GM12878 (cell line): ENCODE data around the gene IFT81. TPM values are rescaled to one million over a fixed set of nuclear protein-coding genes. Genes with fewer than 3 reads are reported as not detected.
A peak's percentile ranks its signal among the peaks of the same experiment; 100 is the strongest.

Experiments used
- ATAC-seq: fragments of 200-7000 bp; cut with Tn5 transposase; 3 replicates; pipeline ENCODE4 v1.9.1; 2020; ENCODE audit warnings: mild to moderate bottlenecking, moderate library complexity
- BruUV-seq: library from RNA; stranded (reverse); fragments of 400-500 nt; replicated peaks from 2 replicates; lab custom pipeline; 2021; lab: Mats Ljungman, UMichigan
- CTCF ChIA-PET: fragments of 300-600 bp; sonication (Branson Sonifier 250); formaldehyde crosslinking; extraction: SDS; loops from one replicate; lab custom pipeline; 2021; ENCODE audit warnings: inconsistent platforms; lab: Yijun Ruan, JAX
- POLR2A ChIA-PET: fragments of 350-600 bp; formaldehyde crosslinking; extraction: SDS; loops from one replicate; lab custom pipeline; 2021; ENCODE audit warnings: inconsistent platforms; lab: Charles Lee
- RAD21 ChIA-PET: fragments of 300-600 bp; sonication (Branson Sonifier 250); formaldehyde crosslinking; loops from one replicate; lab custom pipeline; 2023; ENCODE audit warnings: antibody characterized with exemption; ENCODE audit not compliant: unreplicated experiment; lab: Charles Lee
- SMC1A ChIA-PET: fragments of 300-600 bp; sonication (Branson Sonifier 250); formaldehyde crosslinking; loops from one replicate; lab custom pipeline; 2023; ENCODE audit not compliant: unreplicated experiment, uncharacterized antibody; lab: Charles Lee
- DNase-seq: peaks from one replicate; pipeline ENCODE4 v3.0.0-alpha.2; 2011; ENCODE audit warnings: low read depth, low spot score
- FAIRE-seq: peaks from 3 replicates; lab custom pipeline; 2011; peaks lifted over from hg19 to GRCh38; lab: Jason Lieb, UNC
- H2AFZ ChIP-seq: 2 replicates; pipeline ENCODE4 v1.6.0; 2011; ENCODE audit warnings: low read depth, low read length, control low read depth; ENCODE audit not compliant: control insufficient read depth
- H3K27ac ChIP-seq: 2 replicates; pipeline ENCODE4 v1.5.1; 2011; ENCODE audit warnings: control low read depth; ENCODE audit not compliant: control insufficient read depth, insufficient read depth
- H3K27me3 ChIP-seq, 2 experiments: replicated peaks in 1 of 2; 2 replicates each; pipeline versions ENCODE4 v1.6.0 to v1.6.1; 2011; ENCODE audit warnings: low read length in 1 of 2; ENCODE audit not compliant: control insufficient read depth in 2 of 2, insufficient read depth in 2 of 2
- H3K36me3 ChIP-seq, 2 experiments: 2 replicates each; pipeline ENCODE4 v1.5.1; 2011; ENCODE audit warnings: low read length in 1 of 2; ENCODE audit not compliant: control insufficient read depth in 2 of 2, insufficient read depth in 2 of 2
- H3K4me1 ChIP-seq: 2 replicates; pipeline ENCODE4 v1.6.1; 2011; ENCODE audit warnings: mild to moderate bottlenecking, low read length, moderate library complexity, mixed read lengths; ENCODE audit not compliant: control insufficient read depth, insufficient read depth
- H3K4me2 ChIP-seq: 2 replicates; pipeline ENCODE4 v1.6.0; 2011; ENCODE audit warnings: control low read depth; ENCODE audit not compliant: control insufficient read depth, insufficient read depth
- H3K4me3 ChIP-seq: fragments of 200-600 bp; sonication (generic); 2 replicates; pipeline ENCODE4 v1.5.1; 2016
- H3K79me2 ChIP-seq: 2 replicates; pipeline ENCODE4 v1.6.0; 2011; ENCODE audit warnings: low read length; ENCODE audit not compliant: control insufficient read depth, insufficient read depth
- H3K9ac ChIP-seq: 2 replicates; pipeline ENCODE4 v1.8.0; 2011; ENCODE audit warnings: low read length, control low read depth, mixed read lengths; ENCODE audit not compliant: control insufficient read depth, insufficient read depth
- H3K9me3 ChIP-seq: replicated peaks from 3 replicates; pipeline ENCODE4 v1.5.1; 2011; ENCODE audit warnings: mild to moderate bottlenecking, low read length; ENCODE audit not compliant: control insufficient read depth, insufficient read depth
- H4K20me1 ChIP-seq: 2 replicates; pipeline ENCODE4 v1.6.0; 2011; ENCODE audit not compliant: control insufficient read depth, insufficient read depth
- EGR1 ChIP-seq, 2 experiments: IDR thresholded peaks; 1 replicate in 1 of 2; 2 replicates in 1 of 2; pipeline ENCODE4 v1.6.1; 2011 to 2012; ENCODE audit warnings: low read depth in 2 of 2, low read length in 2 of 2, borderline replicate concordance in 1 of 2, mild to moderate bottlenecking in 1 of 2, moderate library complexity in 1 of 2
- ETV6 ChIP-seq, 2 experiments: fragments of 450-650 bp in 1 of 2; IDR thresholded peaks in 1 of 2; conservative IDR thresholded peaks in 1 of 2; 2 replicates each; pipeline ENCODE4 v1.6.1; 2014; ENCODE audit warnings: antibody characterized with exemption in 1 of 2, borderline replicate concordance in 1 of 2, low read depth in 1 of 2, mild to moderate bottlenecking in 1 of 2, moderate library complexity in 1 of 2
- LARP7 ChIP-seq: fragments of 450-650 bp; IDR thresholded peaks from 2 replicates; pipeline ENCODE4 v1.6.1; 2017; ENCODE audit warnings: mild to moderate bottlenecking
- RELA ChIP-seq: fragments of 450-650 bp; IDR thresholded peaks from 2 replicates; pipeline ENCODE4 v1.8.0; 2014; ENCODE audit warnings: borderline replicate concordance; ENCODE audit not compliant: partially characterized antibody
- WGBS: methylation state at CpG from one replicate; pipeline ENCODE4 v1.1.6; 2016; ENCODE audit warnings: low lambda C conversion rate; ENCODE audit not compliant: insufficient replicate concordance, insufficient coverage; ENCODE audit errors: missing lambda C conversion rate; 5-methylcytosine and 5-hydroxymethylcytosine counted together
- in situ Hi-C: fragments of 300-500 bp; cut with MboI; formaldehyde crosslinking; loops from 9 replicates; pipeline ENCODE4 v1.14.3; 2018; ENCODE audit warnings: mixed read lengths
- intact Hi-C: fragments of 100-400 bp; cut with micrococcal nuclease; formaldehyde crosslinking; loops from one replicate; pipeline ENCODE4 v1.14.2; 2022; ENCODE audit not compliant: unreplicated experiment
- polyA plus RNA-seq, 11 experiments: library from polyadenylated mRNA; depleted of rRNA in 4 of 11; unstranded in 6 of 11; stranded (reverse) in 5 of 11; fragments of >200 nt; fragmentation: Nextera tagmentation in 4 of 11; fragmentation: Illumina TruSeq in 1 of 11; extraction: Ambion mirVana in 4 of 11; extraction: Trizol in 1 of 11; gene quantifications; 1 replicate in 1 of 11; 2 replicates in 10 of 11; pipeline versions ENCODE4 v1.2.1 to v1.2.3, GENCODE V29; 2011 to 2016; ENCODE audit warnings: inconsistent platforms in 2 of 11, missing spikeins in 2 of 11, low read depth in 1 of 11
- total RNA-seq, 4 experiments: library from RNA; depleted of rRNA in 3 of 4; stranded (reverse); fragments of >200 nt in 3 of 4; fragmentation: Illumina TruSeq in 1 of 4; extraction: Trizol in 1 of 4; gene quantifications; 2 replicates each; pipeline versions ENCODE4 v1.2.1 to v1.2.3, GENCODE V29; 2013 to 2021
- TF ChIP-seq, protein P1 (sequence below): fragments of 450-650 bp; IDR thresholded peaks from 2 replicates; pipeline ENCODE4 v1.6.1; 2017; ENCODE audit warnings: mild to moderate bottlenecking, moderate library complexity

IFT81 gene
- total and polyA plus RNA-seq, 10 of the 15 experiments (the other 5 are each of a cell fraction or from before 2014, with no cell fraction given), result 4.1 to 9.9 (median 5.6) TPM

DNA sequence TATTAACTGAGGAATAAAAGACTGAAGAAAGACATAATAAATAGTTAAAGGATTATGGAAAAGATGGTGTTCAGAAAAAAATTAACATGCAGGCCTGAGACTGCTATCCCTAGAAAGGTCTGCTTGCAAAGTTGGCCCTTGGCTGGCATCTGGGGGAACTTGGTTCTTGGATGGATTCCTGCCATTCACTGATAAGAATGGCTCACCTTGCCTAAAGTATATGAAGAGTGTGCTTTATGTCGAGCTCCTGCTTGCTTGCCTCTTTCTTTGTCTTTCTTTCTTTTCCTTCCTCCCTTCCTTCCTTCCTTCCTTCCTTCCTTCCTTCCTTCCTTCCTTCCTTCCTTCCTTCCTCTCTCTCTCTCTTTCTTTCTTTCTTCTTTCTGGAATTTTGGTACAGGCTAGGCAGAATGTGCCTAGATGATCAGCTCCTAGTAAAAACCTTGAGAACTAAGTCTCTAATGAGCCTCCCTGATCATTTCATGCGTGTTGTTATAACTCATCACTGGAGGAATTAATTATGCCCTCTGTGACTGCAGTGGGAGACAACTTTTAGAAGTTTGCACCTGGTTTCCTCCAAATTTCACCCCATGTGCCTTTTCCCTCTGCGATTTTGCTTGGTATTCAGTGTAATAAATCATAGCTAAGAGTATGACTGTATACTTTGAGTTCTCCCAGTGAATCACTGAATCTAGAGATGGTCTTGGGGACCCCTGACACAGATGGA is 44.7 kb downstream of the IFT81 start:
- intact Hi-C loops (no loop called here), in situ Hi-C loops (no loop called here)
- ChIA-PET RAD21 (no interaction called here), SMC1A (interaction anchor here (0.7 to 2.3 kb wide), 4 partner anchors 9 to 152 kb away, joined by 3 to 7 read pairs (median 4); no protein-coding TSS in a partner anchor), POLR2A (no interaction called here), CTCF (interaction anchor here (1.2 to 1.3 kb wide), 2 partner anchors 13 to 18 kb away, joined by 3 read pairs; no protein-coding TSS in a partner anchor)
- Histone ChIP-seq H3K4me3 (no peak overlapping the region), H3K9me3 (no peaks in the 10 kb centered on the region), H3K4me2 (no peak overlapping the region), H4K20me1 (no peaks in the 10 kb centered on the region), H3K36me3 (no peaks in the 10 kb centered on the region), H3K79me2 (no peaks in the 10 kb centered on the region), H2AFZ (no peak overlapping the region), H3K27ac (no peak overlapping the region), H3K4me1 (peaks cover 9% of the 10 kb centered on the region), H3K27me3 (no peaks in the 10 kb centered on the region), H3K9ac (no peak overlapping the region)
- WGBS, result 82% methylated on average over 3 of the region's 3 CpGs
- DNase-seq, result no peak
- FAIRE-seq, result no peak
- no peak for ATAC-seq
- no TSS peak for BruUV-seq
- peak in 1 of 2 experiments; percentile 58; a peak in 1 of 4 replicates for TF ChIP-seq ETV6 (conservative IDR thresholded peaks at IDR 0.05 in 1 of 2, IDR thresholded peaks at IDR 0.05 in 1 of 2; ENCODE audit: borderline replicate concordance in 1 of 2, low read depth in 1 of 2)
- no peak for TF ChIP-seq RELA
- TF ChIP-seq, protein P1, sequence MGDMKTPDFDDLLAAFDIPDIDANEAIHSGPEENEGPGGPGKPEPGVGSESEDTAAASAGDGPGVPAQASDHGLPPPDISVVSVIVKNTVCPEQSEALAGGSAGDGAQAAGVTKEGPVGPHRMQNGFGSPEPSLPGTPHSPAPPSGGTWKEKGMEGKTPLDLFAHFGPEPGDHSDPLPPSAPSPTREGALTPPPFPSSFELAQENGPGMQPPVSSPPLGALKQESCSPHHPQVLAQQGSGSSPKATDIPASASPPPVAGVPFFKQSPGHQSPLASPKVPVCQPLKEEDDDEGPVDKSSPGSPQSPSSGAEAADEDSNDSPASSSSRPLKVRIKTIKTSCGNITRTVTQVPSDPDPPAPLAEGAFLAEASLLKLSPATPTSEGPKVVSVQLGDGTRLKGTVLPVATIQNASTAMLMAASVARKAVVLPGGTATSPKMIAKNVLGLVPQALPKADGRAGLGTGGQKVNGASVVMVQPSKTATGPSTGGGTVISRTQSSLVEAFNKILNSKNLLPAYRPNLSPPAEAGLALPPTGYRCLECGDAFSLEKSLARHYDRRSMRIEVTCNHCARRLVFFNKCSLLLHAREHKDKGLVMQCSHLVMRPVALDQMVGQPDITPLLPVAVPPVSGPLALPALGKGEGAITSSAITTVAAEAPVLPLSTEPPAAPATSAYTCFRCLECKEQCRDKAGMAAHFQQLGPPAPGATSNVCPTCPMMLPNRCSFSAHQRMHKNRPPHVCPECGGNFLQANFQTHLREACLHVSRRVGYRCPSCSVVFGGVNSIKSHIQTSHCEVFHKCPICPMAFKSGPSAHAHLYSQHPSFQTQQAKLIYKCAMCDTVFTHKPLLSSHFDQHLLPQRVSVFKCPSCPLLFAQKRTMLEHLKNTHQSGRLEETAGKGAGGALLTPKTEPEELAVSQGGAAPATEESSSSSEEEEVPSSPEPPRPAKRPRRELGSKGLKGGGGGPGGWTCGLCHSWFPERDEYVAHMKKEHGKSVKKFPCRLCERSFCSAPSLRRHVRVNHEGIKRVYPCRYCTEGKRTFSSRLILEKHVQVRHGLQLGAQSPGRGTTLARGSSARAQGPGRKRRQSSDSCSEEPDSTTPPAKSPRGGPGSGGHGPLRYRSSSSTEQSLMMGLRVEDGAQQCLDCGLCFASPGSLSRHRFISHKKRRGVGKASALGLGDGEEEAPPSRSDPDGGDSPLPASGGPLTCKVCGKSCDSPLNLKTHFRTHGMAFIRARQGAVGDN, result no peak
- TF ChIP-seq EGR1 (IDR thresholded peaks at IDR 0.05; ENCODE audit: borderline replicate concordance in 1 of 2, low read depth in 2 of 2, low read length in 2 of 2), result no peak
- no peak for TF ChIP-seq LARP7
- TF ChIP-seq, all 136 proteins: peak for 1
